GM21825 (cell line): ENCODE data around the gene ABHD2.
A peak's percentile ranks its signal among the peaks of the same experiment; 100 is the strongest.
"Not testable (repeated sequence)": the region's sequence is repeated elsewhere in the genome, so short reads cannot be mapped to it uniquely, and the experiment has no call there.

Experiments
- ATAC-seq: cut with Tn5 transposase; IDR thresholded peaks from one replicate; pipeline ENCODE4 v1.9.1; 2021; ENCODE audit warnings: mild to moderate bottlenecking, moderate library complexity; ENCODE audit not compliant: unreplicated experiment

ABHD2 gene

DNA sequence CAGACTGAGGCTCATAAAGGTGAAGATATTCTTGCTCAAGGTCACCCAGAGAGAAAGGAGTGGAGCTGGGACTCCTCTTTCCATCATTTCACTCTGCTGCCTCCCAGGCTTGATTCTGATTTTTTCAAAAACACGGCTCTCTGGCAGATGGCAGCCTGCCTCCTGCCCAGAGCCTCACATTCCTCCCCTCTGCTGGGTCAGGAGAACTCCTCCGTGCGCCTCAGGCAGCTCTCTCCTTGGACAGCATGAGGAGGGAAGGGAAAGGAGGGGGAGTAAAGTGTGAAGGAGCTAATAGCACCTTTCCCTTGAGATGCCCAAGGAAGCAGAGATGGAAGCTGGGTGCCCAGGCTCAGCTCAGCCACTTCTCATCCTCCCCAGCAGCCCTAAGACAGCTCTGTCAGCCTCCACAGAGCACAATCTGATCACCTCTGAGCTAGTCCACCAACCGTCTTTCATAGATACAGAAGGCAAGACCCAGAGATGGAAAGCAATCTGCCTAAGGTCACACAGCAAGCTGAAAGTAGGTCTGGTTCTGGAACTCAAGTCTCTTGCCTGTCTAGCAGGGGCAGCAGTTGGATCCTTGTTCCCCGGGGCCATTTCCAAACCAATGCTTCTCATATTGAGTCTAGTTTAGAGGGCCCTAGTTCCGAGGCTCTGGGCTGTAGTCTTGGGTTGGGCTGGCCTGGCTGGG lies 129.6 kb downstream of the ABHD2 start:
- ATAC-seq, result no peak

DNA sequence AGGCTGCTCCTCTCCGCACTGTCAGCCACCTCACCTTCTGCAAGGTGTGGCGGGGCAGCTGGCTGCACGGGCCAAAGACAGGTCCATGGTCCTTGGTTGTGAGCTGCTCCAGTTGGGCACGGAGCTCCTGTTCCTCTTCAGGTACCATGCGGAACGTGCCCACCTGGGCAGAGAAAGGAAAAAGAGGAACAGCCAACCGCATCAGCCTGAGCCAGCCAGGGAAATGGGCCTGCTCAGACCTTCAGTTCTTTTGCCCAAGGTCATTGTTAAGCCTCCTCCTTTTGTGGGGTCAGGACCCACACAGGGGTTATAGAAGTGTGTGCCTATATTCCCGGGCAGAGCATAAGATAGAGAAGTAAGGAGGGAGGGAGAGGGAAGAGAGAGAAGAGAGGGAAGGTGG lies 130.3 kb downstream of the ABHD2 start:
- no peak for ATAC-seq

DNA sequence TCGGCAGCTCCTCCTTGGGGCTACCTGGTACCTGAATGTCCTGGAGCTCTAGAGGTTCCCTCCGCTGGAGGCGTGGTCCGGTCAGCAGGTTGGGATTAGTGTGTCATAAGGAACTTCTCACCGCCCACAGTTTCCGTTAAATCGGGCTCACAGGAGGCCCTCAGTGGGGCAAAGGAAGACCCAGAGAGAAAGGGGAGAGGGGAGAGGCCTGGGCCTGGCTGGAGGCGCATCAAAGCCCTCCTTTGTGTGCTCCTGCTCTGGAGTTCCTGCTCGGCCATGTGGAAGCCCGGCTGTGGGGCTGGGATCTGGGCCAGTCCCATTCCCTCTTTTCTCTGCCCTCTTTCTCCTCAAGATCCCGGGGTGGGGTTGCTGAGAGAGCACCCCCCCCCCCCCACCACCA lies 133.3 kb downstream of the ABHD2 start, which contains the start of gene RLBP1:
Gene RLBP1 (minus strand): TSS at position 37 of the 400 bp plus-strand sequence. CDS start 2,604 bp downstream, outside the sequence.
- no peak for ATAC-seq

DNA sequence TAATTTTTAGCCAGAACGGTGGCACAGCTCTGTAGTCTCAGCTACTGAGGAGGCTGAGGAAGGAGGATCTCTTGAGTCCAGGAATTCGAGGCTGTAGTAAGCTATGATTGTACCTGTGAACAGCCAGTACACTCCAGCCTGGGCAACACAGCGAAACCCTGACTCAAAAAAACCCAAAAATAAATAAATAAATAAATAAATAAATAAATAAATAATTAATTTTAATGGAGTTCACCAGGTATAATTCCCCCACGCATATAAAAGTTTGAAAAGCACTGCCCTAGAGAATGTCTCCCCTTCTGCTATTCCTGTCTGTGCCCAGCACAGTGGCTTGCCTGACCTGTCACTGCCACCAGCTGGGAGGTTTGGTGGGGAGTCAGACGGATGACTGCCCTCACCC lies 137.3 kb downstream of the ABHD2 start:
- no peak for ATAC-seq

DNA sequence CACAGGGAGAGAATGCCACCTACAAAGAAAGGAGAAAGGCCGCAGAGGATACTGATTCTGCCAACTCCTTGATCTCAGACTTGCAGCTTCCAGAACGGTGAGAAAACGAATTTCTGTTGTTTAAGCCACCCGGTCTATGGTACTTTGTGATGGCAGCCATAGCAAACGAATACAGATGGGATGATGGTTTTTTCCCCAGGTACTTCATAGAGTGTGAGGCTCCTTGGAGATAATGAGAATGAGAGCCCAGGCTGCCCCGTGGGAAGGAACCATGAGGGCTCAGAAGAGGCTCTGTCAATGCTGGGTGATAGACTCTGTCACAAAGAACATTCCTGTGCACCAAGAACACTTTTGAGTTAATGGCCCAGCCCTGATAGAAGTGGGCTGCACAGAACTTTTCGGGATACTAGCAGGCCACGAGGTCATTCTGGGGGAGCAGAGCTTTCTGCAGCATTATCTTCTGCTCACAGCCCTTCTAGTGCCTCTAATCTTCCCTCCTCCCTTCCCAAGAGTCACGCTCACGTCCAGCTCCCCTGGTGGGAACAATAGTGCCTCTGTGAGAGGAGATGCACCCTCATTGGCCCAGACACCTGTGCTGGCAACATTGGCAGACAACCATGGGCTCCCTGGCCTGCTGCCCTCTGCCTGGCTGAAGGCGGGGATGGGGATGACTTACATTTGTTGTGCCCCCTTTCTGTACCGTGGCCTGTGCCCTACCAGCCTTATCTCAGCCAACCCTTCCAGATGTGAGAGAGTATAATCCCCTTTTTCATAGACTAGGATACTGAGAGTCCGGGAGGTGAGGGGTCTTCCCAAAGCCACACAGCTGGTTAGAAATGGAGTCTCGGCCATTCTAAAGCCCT lies 138.3 kb downstream of the ABHD2 start:
- ATAC-seq, result no peak

DNA sequence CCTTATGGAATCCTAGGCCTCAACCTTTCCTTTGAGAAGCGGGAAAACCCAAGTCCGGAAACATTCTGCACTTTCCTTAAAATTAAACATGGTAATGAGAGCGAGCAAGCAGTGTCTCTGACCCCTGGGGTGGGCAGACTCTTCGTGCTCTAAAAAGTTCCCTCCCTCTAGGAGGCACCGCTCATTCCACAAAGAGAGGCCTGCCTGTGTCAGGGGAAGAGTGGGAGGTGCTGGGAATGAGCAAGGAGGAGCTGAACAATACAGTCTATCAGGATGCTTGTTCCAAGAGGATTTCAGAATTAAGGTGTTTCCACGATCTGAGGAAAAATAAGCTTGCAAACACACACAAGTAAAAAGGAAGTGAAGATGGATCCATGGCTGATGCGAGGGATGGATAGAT lies 139.2 kb downstream of the ABHD2 start:
- ATAC-seq, result no peak

DNA sequence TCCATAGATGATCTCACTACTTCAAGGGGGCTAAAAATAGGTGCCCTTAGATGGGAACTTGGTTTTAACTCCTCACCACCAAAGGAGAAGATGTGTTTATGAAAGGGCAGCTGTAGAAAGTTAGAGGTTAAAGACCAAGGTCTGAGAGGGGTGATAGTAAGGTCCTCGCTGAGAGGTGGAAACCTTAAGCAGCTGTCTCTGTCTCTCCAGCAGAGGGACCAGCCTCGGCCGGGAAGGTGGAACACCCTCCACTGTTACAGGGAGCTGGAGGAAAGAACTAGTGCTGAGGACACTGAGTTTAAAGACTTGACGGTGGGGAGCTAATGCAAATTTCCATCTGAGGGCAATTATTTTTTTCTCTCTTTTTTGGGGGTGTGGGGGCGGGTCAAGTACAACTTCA lies 142.0 kb downstream of the ABHD2 start:
- no peak for ATAC-seq

DNA sequence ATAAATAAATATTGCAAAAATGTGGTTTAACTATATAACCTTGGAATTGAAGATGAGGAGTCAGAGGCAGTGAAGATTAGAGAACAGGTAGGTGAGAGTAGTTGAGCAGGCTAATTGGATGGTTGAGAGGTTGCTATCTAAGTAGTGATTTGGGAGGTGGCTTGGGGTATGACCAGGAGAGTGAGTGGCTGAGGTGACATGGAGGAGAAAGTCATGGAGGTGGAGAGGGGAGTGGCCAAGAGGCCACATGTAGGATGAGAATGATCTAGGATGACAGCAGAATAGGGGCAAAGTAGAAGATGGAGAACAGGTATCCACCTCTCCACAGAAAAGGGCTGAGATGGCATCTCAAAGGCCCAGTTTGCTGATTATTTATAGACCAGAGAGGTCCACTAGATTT lies 143.6 kb downstream of the ABHD2 start:
- no peak for ATAC-seq

DNA sequence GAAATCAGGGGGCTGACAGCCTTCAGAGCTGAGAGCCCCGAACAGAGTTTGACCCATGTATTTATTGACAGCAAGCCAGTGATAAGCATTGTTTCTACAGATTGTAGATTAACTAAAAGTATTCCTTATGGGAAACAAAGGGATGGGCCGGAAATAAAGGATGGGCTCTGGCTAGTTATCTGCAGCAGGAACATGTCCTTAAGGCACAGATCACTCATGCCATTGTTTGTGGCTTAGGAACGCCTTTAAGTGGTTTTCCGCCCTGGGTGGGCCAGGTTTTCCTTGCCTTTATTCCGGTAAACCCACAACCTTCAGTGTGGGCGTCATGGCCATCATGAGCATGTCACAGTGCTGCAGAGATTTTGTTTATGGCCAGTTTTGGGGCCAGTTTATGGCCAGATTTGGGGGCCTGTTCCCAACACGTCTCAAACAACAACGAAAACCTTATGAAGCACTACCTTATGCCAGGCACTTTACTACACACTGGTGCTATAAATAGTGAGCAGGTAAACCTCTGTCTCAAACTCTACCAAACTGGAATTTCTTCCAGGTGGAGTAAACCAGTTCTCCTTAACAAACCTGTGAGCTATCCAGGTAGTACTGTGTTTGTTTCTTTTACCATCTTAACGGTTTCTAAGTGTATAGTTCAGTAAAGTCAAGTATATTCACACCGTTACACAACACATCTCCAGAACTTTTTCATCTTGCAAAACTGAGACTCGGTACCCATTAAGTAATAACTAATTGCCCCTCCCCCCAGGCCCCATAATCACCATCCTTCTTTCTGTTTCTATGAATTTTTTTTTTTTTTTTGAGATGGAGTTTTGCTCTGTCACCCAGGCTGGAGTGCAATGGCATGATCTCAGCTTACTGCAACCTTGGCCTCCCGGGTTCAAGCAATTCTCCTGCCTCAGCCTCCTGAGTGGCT lies 151.9 kb downstream of the ABHD2 start:
- not testable (repeated sequence) for ATAC-seq

DNA sequence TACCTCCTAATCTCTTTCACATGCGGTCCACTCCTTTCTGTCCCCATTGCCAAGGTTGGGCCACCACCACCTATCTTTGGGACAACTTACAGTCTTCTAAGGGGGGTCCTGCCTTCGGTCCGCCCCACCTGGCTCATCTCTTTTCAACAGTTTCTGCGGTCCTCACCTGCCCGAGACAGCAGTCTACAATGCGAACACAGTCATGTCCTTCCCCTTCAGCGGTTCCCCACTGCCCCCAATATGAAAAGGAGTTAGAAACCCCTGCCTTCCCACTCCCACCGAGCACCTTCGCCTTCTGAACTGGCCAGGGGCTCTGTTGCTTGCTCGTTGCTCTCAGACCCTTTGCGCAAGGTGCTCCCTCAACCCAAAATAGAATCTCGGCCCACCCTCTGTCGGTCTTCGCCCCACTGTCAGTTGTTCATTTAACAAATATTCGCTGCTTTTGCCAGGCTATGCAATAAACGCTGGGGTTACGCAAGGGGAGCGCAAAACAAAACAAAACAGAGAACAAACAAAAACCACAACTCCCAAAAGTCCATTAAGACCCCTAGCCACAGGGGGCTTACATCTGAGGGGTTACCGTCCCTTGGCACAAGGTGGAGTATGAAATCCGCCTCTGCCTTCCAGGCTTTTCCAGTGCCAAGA lies 154.9 kb downstream of the ABHD2 start:
- ATAC-seq, result no peak

DNA sequence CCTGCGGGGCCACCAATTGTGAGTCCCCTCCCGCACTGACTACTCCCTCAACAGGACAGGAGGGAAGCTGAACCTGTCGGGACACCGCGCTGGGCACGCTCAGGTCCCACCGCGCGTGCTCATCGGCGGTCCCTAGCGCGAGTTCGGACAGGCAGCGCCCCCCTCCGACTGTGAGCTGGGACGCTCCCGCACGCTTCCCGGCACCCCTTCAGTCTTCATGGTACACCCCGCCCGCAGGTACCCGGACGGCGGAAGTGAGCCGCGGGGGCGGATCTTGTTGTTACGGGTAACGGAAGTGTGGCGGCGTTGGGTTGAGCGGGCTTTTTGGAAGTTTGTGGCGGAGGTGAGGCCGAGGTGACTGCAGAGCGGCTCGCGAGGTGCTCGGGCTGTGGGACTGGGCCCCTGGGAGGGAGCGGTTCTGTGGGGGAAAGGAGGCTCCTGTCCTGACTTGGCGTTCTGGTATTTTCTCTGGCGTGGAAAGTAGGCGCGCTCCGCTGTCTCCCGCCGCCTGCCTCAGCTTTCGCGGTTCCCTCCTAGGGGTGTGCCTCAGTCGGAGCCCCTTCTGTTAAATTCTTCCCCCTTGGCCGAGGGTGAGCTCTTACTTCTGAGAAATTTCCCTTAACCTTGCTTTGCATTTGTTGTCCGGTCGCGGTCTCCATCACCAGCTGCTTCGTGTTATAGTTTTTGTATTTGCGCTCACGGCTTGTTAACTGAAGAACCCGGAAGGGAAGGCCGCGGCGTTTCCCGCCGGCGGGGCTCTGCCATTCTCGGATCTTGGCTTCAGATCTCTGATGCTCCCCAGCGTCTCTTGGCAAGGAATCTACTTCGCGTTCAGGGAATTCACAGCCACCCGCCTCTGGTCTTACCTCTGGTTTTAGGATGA lies 155.7 kb downstream of the ABHD2 start, which contains the start of gene FANCI:
Gene FANCI (plus strand): TSS at position 289 of the 883 bp plus-strand sequence. CDS start 3,669 bp downstream, outside the sequence.
- peak; percentile 96 for ATAC-seq

DNA sequence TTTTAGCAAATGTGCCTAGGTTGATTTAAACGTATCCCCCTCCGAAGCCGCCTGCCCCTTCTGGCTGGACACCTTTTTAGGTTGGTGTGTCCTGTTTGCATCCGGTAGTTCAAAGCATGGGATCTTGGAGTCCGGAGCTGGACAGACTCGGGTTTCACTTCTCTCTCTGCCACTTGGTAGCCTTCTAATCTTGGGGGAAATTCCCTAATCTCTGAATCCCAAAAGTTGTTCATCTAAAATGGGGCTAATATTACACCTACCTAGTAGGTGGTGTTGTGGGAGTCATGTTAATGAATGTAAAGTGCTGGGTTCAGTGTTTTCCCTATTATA lies 156.3 kb downstream of the ABHD2 start:
- peak; percentile 11 for ATAC-seq

DNA sequence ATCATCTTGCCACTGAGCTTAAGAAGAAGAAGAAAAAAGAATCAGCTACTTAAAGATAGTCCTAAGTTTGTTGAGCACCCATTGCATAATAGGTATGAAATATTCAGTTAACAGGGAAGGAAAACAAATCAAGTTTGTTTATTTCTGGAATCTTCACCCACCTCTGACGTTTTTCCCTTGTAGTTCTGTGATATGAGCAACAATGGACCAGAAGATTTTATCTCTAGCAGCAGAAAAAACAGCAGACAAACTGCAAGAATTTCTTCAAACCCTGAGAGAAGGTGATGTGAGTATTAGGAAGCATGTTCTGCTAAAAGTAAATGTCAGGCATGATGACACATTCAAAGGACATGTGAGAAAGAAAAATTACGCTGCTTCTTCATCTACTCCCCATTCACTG lies 159.2 kb downstream of the ABHD2 start:
- no peak for ATAC-seq

DNA sequence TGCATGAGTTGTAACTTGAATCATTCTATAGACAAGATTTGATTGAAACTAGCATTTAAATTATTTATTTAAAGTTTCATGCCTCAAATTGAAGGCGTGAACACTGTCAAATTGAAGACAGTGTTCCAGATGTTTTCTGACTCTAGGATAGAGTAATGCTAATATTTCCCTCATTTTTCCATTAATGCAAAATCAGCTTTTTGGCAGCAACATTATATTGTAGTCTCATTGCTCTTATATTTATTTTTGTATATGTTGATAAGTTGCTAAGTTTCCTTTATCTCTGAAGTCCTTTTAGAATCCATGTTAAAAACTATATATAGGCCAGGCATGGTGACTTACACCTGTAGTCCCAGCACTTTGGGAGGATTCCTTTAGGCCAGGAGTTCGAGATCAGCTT lies 160.3 kb downstream of the ABHD2 start:
- ATAC-seq, result no peak

DNA sequence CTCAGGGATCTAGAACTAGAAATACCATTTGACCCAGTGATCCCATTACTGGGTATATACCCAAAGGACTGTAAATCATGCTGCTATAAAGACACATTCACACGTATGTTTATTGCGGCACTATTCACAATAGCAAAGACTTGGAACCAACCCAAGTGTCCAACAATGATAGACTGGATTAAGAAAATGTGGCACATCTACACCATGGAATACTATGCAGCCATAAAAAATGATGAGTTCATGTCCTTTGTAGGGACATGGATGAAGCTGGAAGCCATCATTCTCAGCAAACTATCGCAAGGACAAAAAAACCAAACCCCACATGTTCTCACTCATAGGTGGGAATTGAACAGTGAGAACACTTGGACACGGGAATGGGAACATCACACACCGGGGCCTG lies 161.9 kb downstream of the ABHD2 start:
- not testable (repeated sequence) for ATAC-seq
